GM12873 (cell line): ENCODE data around the gene NEDD8.

Source experiments
- TF ChIP-seq, protein P1 (sequence below): IDR thresholded peaks from 2 replicates; pipeline ENCODE4 v1.5.1; 2012; ENCODE audit warnings: low read depth, mild to moderate bottlenecking, moderate library complexity, low read length, control low read depth; ENCODE audit not compliant: insufficient read depth; ENCODE audit errors: missing control alignments

NEDD8 gene

DNA sequence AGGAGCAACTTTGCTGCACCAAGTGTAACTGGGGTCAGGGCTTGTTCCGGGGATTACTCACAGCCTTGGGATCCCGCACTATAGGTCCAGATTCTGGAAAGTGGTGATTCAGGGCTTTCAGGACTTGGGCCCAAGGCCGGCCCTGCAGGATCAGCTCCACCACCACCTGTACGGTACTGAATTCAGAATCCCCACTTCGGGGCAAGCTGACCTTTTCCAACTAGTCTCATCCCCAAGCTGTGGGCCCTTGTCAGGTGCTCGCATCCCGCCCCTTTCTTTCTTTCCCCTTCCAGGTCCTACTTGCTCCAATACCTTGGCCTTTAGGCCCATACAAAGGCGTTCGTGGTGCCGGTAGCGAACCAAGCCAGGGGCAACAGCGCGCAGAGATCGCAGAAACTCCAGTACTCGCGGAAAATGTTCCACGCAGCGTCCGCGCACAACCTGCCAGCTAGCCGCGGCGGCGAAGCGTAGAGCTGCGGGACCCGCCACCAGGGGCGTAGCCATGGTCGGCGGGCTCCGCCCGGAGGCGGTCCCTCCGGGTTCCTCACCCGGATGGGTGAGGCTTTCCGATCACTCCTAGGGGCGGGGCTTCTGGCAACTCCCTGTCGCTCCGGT is 9.8 kb upstream of the NEDD8 start:
- TF ChIP-seq, protein P1, sequence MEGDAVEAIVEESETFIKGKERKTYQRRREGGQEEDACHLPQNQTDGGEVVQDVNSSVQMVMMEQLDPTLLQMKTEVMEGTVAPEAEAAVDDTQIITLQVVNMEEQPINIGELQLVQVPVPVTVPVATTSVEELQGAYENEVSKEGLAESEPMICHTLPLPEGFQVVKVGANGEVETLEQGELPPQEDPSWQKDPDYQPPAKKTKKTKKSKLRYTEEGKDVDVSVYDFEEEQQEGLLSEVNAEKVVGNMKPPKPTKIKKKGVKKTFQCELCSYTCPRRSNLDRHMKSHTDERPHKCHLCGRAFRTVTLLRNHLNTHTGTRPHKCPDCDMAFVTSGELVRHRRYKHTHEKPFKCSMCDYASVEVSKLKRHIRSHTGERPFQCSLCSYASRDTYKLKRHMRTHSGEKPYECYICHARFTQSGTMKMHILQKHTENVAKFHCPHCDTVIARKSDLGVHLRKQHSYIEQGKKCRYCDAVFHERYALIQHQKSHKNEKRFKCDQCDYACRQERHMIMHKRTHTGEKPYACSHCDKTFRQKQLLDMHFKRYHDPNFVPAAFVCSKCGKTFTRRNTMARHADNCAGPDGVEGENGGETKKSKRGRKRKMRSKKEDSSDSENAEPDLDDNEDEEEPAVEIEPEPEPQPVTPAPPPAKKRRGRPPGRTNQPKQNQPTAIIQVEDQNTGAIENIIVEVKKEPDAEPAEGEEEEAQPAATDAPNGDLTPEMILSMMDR = peak; percentile 61

DNA sequence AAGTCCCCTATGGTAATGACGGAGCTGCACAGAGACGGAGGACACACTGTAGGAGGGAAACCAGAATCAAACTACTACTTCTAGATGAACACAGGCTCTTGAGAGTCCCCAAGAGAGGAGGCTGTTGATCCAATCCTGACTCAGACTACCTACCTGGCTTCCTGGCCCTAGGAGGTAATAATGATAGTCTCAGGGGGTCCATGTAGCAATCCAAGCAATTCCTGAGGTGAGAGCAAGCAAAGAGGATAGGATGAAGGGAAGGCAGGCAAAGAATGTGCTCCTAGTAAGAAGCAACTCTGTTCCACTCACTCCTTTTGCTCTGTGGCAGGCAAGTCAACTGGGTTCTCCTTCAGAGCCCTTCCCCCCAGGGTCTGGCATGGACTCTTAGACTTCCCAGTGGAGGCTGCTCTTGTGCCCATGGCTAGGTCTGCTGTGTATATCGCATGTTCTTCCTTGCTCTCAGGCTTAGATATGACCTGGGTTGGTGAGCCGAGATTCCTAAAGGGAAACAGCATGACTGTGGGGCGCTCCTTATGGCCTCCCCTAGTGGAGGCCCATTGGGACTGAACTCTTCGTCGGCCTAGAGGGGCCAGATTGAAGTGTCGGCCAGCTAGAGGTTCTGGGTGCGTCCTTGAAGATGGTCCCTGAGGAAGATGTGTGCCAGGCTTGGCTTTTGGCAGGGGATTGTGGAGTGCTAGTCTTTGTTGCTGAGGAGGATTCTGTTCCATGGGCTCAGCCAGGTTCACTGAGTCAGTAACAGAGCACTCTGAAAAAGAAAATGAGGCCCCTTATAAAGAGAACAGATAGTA is 8.1 kb upstream of the NEDD8 start:
- TF ChIP-seq, protein P1 = no peak

DNA sequence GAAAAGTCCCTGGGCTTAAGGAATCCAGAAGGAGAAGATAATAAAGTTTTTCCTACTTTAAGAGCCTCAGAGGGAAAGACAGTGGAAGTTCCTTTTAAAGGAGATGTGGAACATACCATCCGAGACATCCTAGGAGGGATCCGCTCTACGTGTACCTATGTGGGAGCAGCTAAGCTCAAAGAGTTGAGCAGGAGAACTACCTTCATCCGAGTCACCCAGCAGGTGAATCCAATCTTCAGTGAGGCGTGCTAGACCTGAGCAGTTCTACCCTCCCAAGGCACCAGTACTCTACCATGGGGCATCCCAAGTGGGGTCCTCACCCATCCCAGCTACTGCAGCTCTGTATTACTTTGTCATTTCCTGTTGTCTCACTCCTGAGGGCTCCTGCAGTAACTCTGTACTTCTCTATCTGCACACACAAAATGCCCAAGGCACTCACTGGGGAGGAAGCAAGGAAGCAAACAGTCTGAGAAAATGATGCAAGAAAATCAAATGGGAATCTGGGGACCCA is 6.4 kb upstream of the NEDD8 start:
- TF ChIP-seq, protein P1 = no peak

DNA sequence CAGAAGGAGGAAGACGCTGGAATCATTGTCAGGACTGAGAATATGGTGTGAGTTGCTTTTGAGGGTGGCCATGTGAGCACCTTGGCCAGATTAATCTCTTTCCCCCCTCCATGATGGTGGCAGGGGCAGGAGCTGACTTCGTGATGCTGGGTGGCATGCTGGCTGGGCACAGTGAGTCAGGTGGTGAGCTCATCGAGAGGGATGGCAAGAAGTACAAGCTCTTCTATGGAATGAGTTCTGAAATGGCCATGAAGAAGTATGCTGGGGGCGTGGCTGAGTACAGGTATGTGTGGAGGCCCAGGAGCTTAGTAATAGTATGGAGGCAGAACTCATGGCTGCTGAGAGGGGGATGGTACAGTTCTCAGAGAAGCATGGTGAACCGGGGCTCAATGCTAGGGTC is 6.0 kb upstream of the NEDD8 start:
- TF ChIP-seq, protein P1 = no peak

DNA sequence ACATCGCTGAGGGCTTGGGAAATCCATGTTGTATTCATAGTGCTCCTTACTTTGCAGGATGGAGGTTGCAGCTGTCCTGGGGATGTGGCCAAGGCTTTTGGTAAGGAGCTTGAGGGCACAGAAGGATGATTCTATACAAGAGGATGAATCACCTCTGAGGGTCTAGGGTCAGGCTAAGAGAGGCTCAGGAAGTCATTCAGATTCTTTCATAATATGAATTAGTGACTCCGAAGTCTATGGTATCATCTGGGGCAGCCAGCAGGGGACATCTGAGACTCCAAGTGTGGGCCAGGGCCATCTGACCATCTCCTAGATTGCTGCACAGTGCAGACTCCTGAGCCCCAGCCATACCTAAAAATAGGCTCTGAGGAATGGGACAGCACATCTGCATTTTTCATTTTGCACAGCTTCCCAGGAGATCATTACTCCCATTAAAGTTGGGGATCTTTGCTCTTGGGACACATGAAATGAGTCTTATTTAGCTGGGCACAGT is 5.3 kb upstream of the NEDD8 start:
- TF ChIP-seq, protein P1 = no peak

DNA sequence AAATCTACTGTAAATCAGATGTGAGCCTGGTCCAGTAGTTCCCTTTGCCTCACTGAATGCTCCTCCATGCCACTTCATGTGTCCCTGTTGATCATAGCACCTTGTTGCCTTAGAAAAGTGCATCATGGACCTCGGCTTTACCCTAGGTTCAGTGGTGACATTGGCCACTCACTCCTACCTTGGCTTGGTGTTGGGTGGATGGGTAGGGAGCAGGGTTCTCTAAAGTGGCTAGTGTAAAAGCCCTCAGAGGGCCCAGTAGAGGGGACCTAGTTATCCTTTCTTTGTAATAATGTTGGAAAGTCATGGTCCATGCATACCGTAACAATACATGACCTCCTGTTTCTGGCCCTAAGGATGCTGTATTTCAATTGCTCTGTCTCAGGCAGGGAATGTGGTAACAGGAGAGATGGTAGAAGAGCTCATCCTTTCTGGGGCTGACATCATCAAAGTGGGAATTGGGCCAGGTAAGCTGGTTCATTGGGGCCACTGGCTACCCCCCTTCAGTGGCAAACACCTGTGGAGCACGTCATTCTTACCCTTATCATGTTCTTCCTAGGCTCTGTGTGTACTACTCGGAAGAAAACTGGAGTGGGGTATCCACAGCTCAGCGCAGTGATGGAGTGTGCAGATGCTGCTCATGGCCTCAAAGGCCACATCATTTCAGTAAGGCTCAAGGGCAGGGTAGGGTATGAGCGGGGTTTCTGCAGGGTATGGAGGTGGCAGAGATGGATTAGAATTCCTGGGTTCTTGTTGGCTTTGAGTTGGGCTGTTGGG is 4.7 kb upstream of the NEDD8 start:
- TF ChIP-seq, protein P1 = no peak
